Type B pancreatic cell (in vitro differentiated cells): ENCODE data around the gene RGS21. TPM values are rescaled to one million over a fixed set of nuclear protein-coding genes. Genes with fewer than 3 reads are reported as not detected.

ENCODE experiments used
- DNase-seq: peaks from one replicate; pipeline ENCODE4 v3.0.0; 2021; ENCODE audit warnings: mixed read lengths; ENCODE audit not compliant: unreplicated experiment; ENCODE audit errors: extremely low spot score
- H3K27ac Mint-ChIP-seq: 2 replicates; pipeline ENCODE4 v1.8.0; 2021; ENCODE audit warnings: mild to moderate bottlenecking, mixed read lengths
- H3K27me3 Mint-ChIP-seq: 2 replicates; pipeline ENCODE4 v1.8.0; 2021; ENCODE audit warnings: mixed read lengths
- H3K36me3 Mint-ChIP-seq: 2 replicates; pipeline ENCODE4 v1.8.0; 2021; ENCODE audit warnings: mixed read lengths
- H3K4me1 Mint-ChIP-seq: one replicate; pipeline ENCODE4 v1.8.0; 2021; ENCODE audit warnings: mixed read lengths; ENCODE audit not compliant: unreplicated experiment
- H3K4me3 Mint-ChIP-seq: 2 replicates; pipeline ENCODE4 v1.8.0; 2021; ENCODE audit warnings: mild to moderate bottlenecking, mixed read lengths
- H3K9me3 Mint-ChIP-seq: 2 replicates; pipeline ENCODE4 v1.8.0; 2021; ENCODE audit warnings: mixed read lengths
- CTCF ChIP-seq: fragments of 200-600 bp; sonication (generic); conservative IDR thresholded peaks from 2 replicates; pipeline ENCODE4 v1.5.0; 2021; ENCODE audit warnings: antibody characterized with exemption, mild to moderate bottlenecking
- total RNA-seq: library from RNA; stranded (reverse); gene quantifications from 2 replicates; pipeline ENCODE4 v1.2.1, GENCODE V29; 2021; ENCODE audit warnings: low replicate concordance

The RGS21 gene
- total RNA-seq, 1 donor from 2014 or later, result not detected

GRCh38 chr1:192399161-192399560 lies 82.4 kb downstream of the RGS21 start:
- H3K36me3 Mint-ChIP-seq, result no peaks in the 10 kb centered on the region
- no peaks in the 10 kb centered on the region for H3K4me1 Mint-ChIP-seq
- TF ChIP-seq CTCF, result no peak
- DNase-seq, result no peak
- H3K4me3 Mint-ChIP-seq, result no peak overlapping the region
- H3K27me3 Mint-ChIP-seq, result no peaks in the 10 kb centered on the region
- no peaks in the 10 kb centered on the region for H3K9me3 Mint-ChIP-seq
- no peak overlapping the region for H3K27ac Mint-ChIP-seq

DNA sequence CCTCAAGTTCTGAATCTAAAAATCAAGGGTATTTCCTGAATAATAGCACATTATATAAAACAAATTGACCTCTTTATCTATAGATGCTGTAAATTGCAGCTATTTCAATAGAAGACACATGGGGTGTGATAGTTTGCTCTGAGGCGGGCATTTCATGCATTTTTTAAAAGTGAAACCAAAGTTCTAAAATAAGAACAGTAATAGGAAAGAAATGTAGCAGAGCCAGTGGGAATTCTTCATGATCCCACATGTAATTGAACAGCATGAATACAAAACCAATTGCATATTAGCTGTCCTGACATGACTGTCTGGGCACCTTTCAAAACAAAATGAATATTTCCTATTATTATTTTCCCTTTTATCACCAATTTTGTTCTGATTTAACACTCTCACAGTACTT lies 85.0 kb downstream of the RGS21 start:
- Mint-ChIP-seq H3K36me3 (no peaks in the 10 kb centered on the region), H3K4me3 (no peak overlapping the region), H3K27me3 (no peaks in the 10 kb centered on the region), H3K4me1 (no peaks in the 10 kb centered on the region), H3K9me3 (no peaks in the 10 kb centered on the region), H3K27ac (no peak overlapping the region)
- TF ChIP-seq CTCF, result no peak
- DNase-seq, result no peak

DNA sequence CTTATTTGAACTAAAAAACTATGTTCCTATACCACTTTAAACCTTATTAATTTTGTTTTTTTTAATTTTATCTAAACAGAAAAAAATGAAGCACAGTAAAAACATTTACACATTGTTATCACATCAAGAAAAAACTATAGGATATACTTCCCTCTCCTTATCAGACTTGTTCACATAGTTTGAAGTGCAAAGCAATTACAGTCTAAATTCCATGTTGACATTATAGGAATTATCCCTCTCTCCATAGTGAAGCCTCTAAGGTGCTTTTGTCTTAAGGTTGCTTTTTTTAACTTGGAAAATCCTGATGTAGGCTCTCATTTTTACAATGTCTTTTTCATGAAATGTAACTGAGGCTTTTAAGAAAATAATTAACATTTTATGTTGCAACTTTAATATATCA lies 85.8 kb downstream of the RGS21 start:
- H3K9me3 Mint-ChIP-seq, result no peaks in the 10 kb centered on the region
- no peaks in the 10 kb centered on the region for H3K27me3 Mint-ChIP-seq
- TF ChIP-seq CTCF, result no peak
- no peaks in the 10 kb centered on the region for H3K4me1 Mint-ChIP-seq
- no peak for DNase-seq
- no peak overlapping the region for H3K27ac Mint-ChIP-seq
- no peak overlapping the region for H3K4me3 Mint-ChIP-seq
- no peaks in the 10 kb centered on the region for H3K36me3 Mint-ChIP-seq

DNA sequence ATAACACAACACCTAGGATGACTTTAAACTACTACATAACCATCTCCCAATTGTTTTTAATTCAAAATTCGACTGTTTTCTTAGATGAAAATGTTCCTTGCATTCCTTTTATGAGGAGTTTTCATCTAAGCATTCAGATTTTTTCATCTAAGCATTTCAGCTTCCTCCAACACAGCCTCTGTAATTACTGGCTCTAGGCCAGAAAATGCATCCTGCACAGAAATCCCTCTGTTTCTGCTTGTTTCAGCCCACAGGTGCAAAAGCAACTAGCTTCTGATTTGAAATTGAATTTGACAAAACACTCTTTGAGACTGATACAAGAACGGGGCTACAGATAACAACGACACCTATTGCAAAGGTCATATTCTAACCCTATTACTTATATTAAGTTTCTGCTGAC lies 90.4 kb downstream of the RGS21 start:
- no peak overlapping the region for H3K27ac Mint-ChIP-seq
- no peaks in the 10 kb centered on the region for H3K4me1 Mint-ChIP-seq

More for the DNA sequence above, 90.4 kb downstream of the RGS21 start:
- no peak overlapping the region for H3K4me3 Mint-ChIP-seq
- no peaks in the 10 kb centered on the region for H3K9me3 Mint-ChIP-seq
- H3K36me3 Mint-ChIP-seq, result no peaks in the 10 kb centered on the region
- DNase-seq, result no peak
- TF ChIP-seq CTCF, result no peak
- no peaks in the 10 kb centered on the region for H3K27me3 Mint-ChIP-seq

Other genes with a start within 250 kb of the RGS21 start
- gene RGS18, start 158.5 kb upstream of the RGS21 start, total RNA-seq, result 0.21 TPM in 1 of 2 replicates, not detected in the other